GM19193 (cell line): ENCODE results near the gene MAGI2.

ENCODE experiments used
- POLR2A ChIP-seq: IDR thresholded peaks from 4 replicates; pipeline ENCODE4 v1.6.1; 2011; ENCODE audit not compliant: insufficient read depth, insufficient read length; ENCODE audit errors: extremely low read depth

MAGI2 gene

GRCh38 chr7:79307376-79307775 is 146.1 kb downstream of the MAGI2 start:
- TF ChIP-seq POLR2A = no peak

- TF ChIP-seq POLR2A = no peak
Observed at GRCh38 chr7:79304711-79305110, 148.8 kb downstream of the MAGI2 start.

GRCh38 chr7:79302293-79302692 is 151.2 kb downstream of the MAGI2 start:
- TF ChIP-seq POLR2A = no peak

- no peak for TF ChIP-seq POLR2A
Observed at GRCh38 chr7:79301419-79301818, 152.0 kb downstream of the MAGI2 start.

GRCh38 chr7:79300573-79300972 is 152.9 kb downstream of the MAGI2 start:
- TF ChIP-seq POLR2A = no peak

- TF ChIP-seq POLR2A = no peak
Observed at GRCh38 chr7:79298145-79298760, 155.2 kb downstream of the MAGI2 start.

- no peak for TF ChIP-seq POLR2A
Observed at GRCh38 chr7:79296553-79297320, 156.7 kb downstream of the MAGI2 start.

GRCh38 chr7:79293655-79294142 is 159.8 kb downstream of the MAGI2 start:
- TF ChIP-seq POLR2A = no peak

GRCh38 chr7:79292834-79293233 is 160.6 kb downstream of the MAGI2 start:
- TF ChIP-seq POLR2A = no peak

GRCh38 chr7:79291498-79291865 is 162.0 kb downstream of the MAGI2 start:
- TF ChIP-seq POLR2A = no peak

- TF ChIP-seq POLR2A = no peak
Observed at GRCh38 chr7:79290841-79291497, 162.5 kb downstream of the MAGI2 start.

- TF ChIP-seq POLR2A = no peak
Observed at GRCh38 chr7:79290398-79290797, 163.1 kb downstream of the MAGI2 start.

GRCh38 chr7:79288655-79289054 is 164.8 kb downstream of the MAGI2 start:
- TF ChIP-seq POLR2A = no peak

GRCh38 chr7:79287981-79288380 is 165.5 kb downstream of the MAGI2 start:
- TF ChIP-seq POLR2A = no peak

GRCh38 chr7:79286181-79286580 is 167.3 kb downstream of the MAGI2 start:
- no peak for TF ChIP-seq POLR2A

GRCh38 chr7:79285756-79286155 is 167.7 kb downstream of the MAGI2 start:
- TF ChIP-seq POLR2A = no peak
